ENCODE results near the gene SEC24B.

- TF ChIP-seq CTCF (IDR thresholded peaks at IDR 0.05) (no peak), EZH2phosphoT487 (IDR thresholded peaks at IDR 0.05) (no peak)
These were observed 63.9 kb downstream of the SEC24B start for GRCh38 chr4:109497511-109497910.
